IMR-90 (cell line): ENCODE results near the gene MYCBPAP. TPM values are rescaled to one million over a fixed set of nuclear protein-coding genes. Genes with fewer than 3 reads are reported as not detected.
A peak's percentile ranks its signal among the peaks of the same experiment; 100 is the strongest.

Experiments
- ATAC-seq: fragments of 200-7000 bp; cut with Tn5 transposase; 2 replicates; pipeline ENCODE4 v1.9.1; 2020; ENCODE audit warnings: low read depth, mild to moderate bottlenecking, moderate library complexity
- BruUV-seq: library from RNA; stranded (reverse); fragments of 400-500 nt; replicated peaks from 2 replicates; lab custom pipeline; 2021; lab: Mats Ljungman, UMichigan
- CTCF ChIA-PET: fragments of 300-600 bp; formaldehyde crosslinking; extraction: SDS; loops from one replicate; lab custom pipeline; 2021; ENCODE audit warnings: antibody characterized with exemption; lab: Yijun Ruan, JAX
- POLR2A ChIA-PET: fragments of 300-600 bp; sonication (Branson Sonifier 250); formaldehyde crosslinking; loops from one replicate; lab custom pipeline; 2022; ENCODE audit warnings: antibody characterized with exemption; ENCODE audit not compliant: unreplicated experiment; lab: Charles Lee
- DNase-seq: peaks from one replicate; pipeline ENCODE4 v3.0.0; 2013
- H2AFZ ChIP-seq: replicated peaks from 2 replicates; pipeline ENCODE3; 2013; ENCODE audit warnings: low read length, mild to moderate bottlenecking; ENCODE audit not compliant: poor library complexity
- H2AK5ac ChIP-seq: 2 replicates; pipeline ENCODE4 v1.6.1; 2013; ENCODE audit warnings: low read depth, low read length, inconsistent platforms
- H2AK9ac ChIP-seq: replicated peaks from 2 replicates; pipeline ENCODE3; 2013; ENCODE audit warnings: mild to moderate bottlenecking, low read depth, low read length, moderate library complexity; ENCODE audit not compliant: poor library complexity
- H2BK120ac ChIP-seq: 2 replicates; pipeline ENCODE4 v1.6.1; 2013; ENCODE audit warnings: low read depth, low read length, inconsistent platforms
- H2BK15ac ChIP-seq: 3 replicates; pipeline ENCODE4 v1.6.1; 2013; ENCODE audit warnings: low read depth, low read length, inconsistent platforms
- H2BK20ac ChIP-seq: 2 replicates; pipeline ENCODE4 v1.6.1; 2013; ENCODE audit warnings: low read depth, mild to moderate bottlenecking, inconsistent platforms, low read length, moderate library complexity
- H2BK5ac ChIP-seq: 2 replicates; pipeline ENCODE4 v1.6.1; 2013; ENCODE audit warnings: mild to moderate bottlenecking, low read depth, low read length, inconsistent platforms; ENCODE audit not compliant: poor library complexity, severe bottlenecking
- H3K14ac ChIP-seq: replicated peaks from 2 replicates; pipeline ENCODE4 v1.6.1; 2013; ENCODE audit warnings: low read depth, low read length, inconsistent platforms
- H3K18ac ChIP-seq: 2 replicates; pipeline ENCODE4 v1.6.1; 2013; ENCODE audit warnings: low read depth, low read length, control low read depth
- H3K23ac ChIP-seq: 2 replicates; pipeline ENCODE4 v1.6.1; 2013; ENCODE audit warnings: low read depth, low read length, inconsistent platforms
- H3K27ac ChIP-seq: 2 replicates; pipeline ENCODE4 v1.5.1; 2013; ENCODE audit warnings: mild to moderate bottlenecking, control low read depth, low read length; ENCODE audit not compliant: insufficient read depth
- H3K27me3 ChIP-seq: 2 replicates; pipeline ENCODE4 v1.6.1; 2013; ENCODE audit warnings: low read length; ENCODE audit not compliant: control insufficient read depth, insufficient read depth
- H3K36me3 ChIP-seq: 2 replicates; pipeline ENCODE4 v1.6.1; 2013; ENCODE audit warnings: low read length, mixed read lengths; ENCODE audit not compliant: control insufficient read depth, insufficient read depth
- H3K4ac ChIP-seq: 2 replicates; pipeline ENCODE4 v1.6.1; 2013; ENCODE audit warnings: low read depth, low read length, inconsistent platforms
- H3K4me1 ChIP-seq: 2 replicates; pipeline ENCODE4 v1.6.1; 2013; ENCODE audit warnings: low read length, mixed read lengths; ENCODE audit not compliant: control insufficient read depth, insufficient read depth
- H3K4me2 ChIP-seq: 2 replicates; pipeline ENCODE4 v1.6.1; 2013; ENCODE audit warnings: low read depth, mild to moderate bottlenecking, control low read depth, low read length, moderate library complexity
- H3K4me3 ChIP-seq: 2 replicates; pipeline ENCODE4 v1.5.1; 2013; ENCODE audit warnings: low read depth, mild to moderate bottlenecking, control low read depth, low read length, moderate library complexity; ENCODE audit not compliant: insufficient read depth
- H3K56ac ChIP-seq: 2 replicates; pipeline ENCODE4 v1.6.1; 2013; ENCODE audit warnings: low read length, inconsistent platforms; ENCODE audit not compliant: insufficient read depth; ENCODE audit errors: extremely low read depth
- H3K79me1 ChIP-seq, 2 experiments: 2 replicates each; pipeline ENCODE4 v1.6.1; 2013; ENCODE audit warnings: low read length in 2 of 2, inconsistent platforms in 1 of 2, low read depth in 1 of 2
- H3K9ac ChIP-seq: 2 replicates; pipeline ENCODE4 v1.6.1; 2013; ENCODE audit warnings: low read depth, low read length, control low read depth
- H3K9me1 ChIP-seq: 2 replicates; pipeline ENCODE4 v1.6.1; 2013; ENCODE audit warnings: low read length, inconsistent platforms; ENCODE audit not compliant: insufficient read depth
- H3K9me3 ChIP-seq: 2 replicates; pipeline ENCODE4 v1.6.1; 2013; ENCODE audit warnings: low read length; ENCODE audit not compliant: control insufficient read depth, insufficient read depth
- H4K20me1 ChIP-seq: 2 replicates; pipeline ENCODE4 v1.6.1; 2013; ENCODE audit warnings: low read length, inconsistent platforms; ENCODE audit not compliant: insufficient read depth
- H4K5ac ChIP-seq: 2 replicates; pipeline ENCODE4 v1.6.1; 2013; ENCODE audit warnings: mild to moderate bottlenecking, low read depth, low read length, control low read depth
- H4K8ac ChIP-seq, 2 experiments: 2 replicates each; pipeline ENCODE4 v1.6.1; 2013; ENCODE audit warnings: low read depth in 2 of 2, low read length in 2 of 2, control low read depth in 1 of 2, inconsistent platforms in 1 of 2
- H4K91ac ChIP-seq: 2 replicates; pipeline ENCODE4 v1.6.1; 2013; ENCODE audit warnings: low read depth, low read length, inconsistent platforms; ENCODE audit not compliant: insufficient read depth
- BHLHE40 ChIP-seq: fragments of 150-350 bp; IDR thresholded peaks from 2 replicates; pipeline ENCODE4 v1.6.1; 2016; ENCODE audit warnings: mild to moderate bottlenecking, low read depth, low read length
- CEBPB ChIP-seq: IDR thresholded peaks from 2 replicates; pipeline ENCODE4 v1.6.1; 2012; ENCODE audit warnings: low read depth, low read length, improper control_type of control experiment
- CHD1 ChIP-seq: IDR thresholded peaks from 2 replicates; pipeline ENCODE4 v1.6.1; 2012; ENCODE audit warnings: low read depth, low read length, improper control_type of control experiment
- CTCF ChIP-seq: conservative IDR thresholded peaks from 2 replicates; pipeline ENCODE4 v1.5.1; 2012; ENCODE audit warnings: mild to moderate bottlenecking, low read depth, low read length, improper control_type of control experiment
- FOS ChIP-seq: fragments of 150-350 bp; IDR thresholded peaks from 2 replicates; pipeline ENCODE4 v1.6.1; 2016; ENCODE audit warnings: low read depth, low read length
- MAFK ChIP-seq: IDR thresholded peaks from 2 replicates; pipeline ENCODE4 v1.6.1; 2012; ENCODE audit warnings: low read depth, low read length, improper control_type of control experiment
- MAZ ChIP-seq: IDR thresholded peaks from 2 replicates; pipeline ENCODE4 v1.6.1; 2012; ENCODE audit warnings: low read depth, mild to moderate bottlenecking, low read length, improper control_type of control experiment, moderate library complexity, borderline replicate concordance
- MXI1 ChIP-seq: IDR thresholded peaks from 2 replicates; pipeline ENCODE4 v1.6.1; 2012; ENCODE audit warnings: low read depth, mild to moderate bottlenecking, low read length, moderate library complexity, borderline replicate concordance
- NFE2L2 ChIP-seq: fragments of 150-350 bp; IDR thresholded peaks from 2 replicates; pipeline ENCODE4 v1.6.1; 2016; ENCODE audit warnings: low read depth, mild to moderate bottlenecking, low read length
- POLR2A ChIP-seq: IDR thresholded peaks from 2 replicates; pipeline ENCODE4 v1.6.1; 2012; ENCODE audit warnings: mild to moderate bottlenecking, low read depth, low read length
- RAD21 ChIP-seq: IDR thresholded peaks from 2 replicates; pipeline ENCODE4 v1.6.1; 2012; ENCODE audit warnings: low read length, improper control_type of control experiment
- RCOR1 ChIP-seq: IDR thresholded peaks from 2 replicates; pipeline ENCODE4 v1.6.1; 2012; ENCODE audit warnings: mild to moderate bottlenecking, low read length, improper control_type of control experiment; ENCODE audit not compliant: insufficient replicate concordance
- RFX5 ChIP-seq: IDR thresholded peaks from 2 replicates; pipeline ENCODE4 v1.8.0; 2012; ENCODE audit warnings: low read depth, mild to moderate bottlenecking, low read length, moderate library complexity
- SMC3 ChIP-seq: fragments of 150-350 bp; IDR thresholded peaks from 2 replicates; pipeline ENCODE4 v1.6.1; 2016; ENCODE audit warnings: low read depth, mild to moderate bottlenecking, antibody characterized with exemption, low read length, moderate library complexity
- WGBS, 2 experiments: methylation state at CpG; one replicate each; pipeline versions ENCODE4 v1.1.5 to v1.1.7; 2013; ENCODE audit warnings: missing lambda C conversion rate in 2 of 2; ENCODE audit not compliant: insufficient read length in 1 of 2; ENCODE audit errors: extremely low coverage in 2 of 2; 5-methylcytosine and 5-hydroxymethylcytosine counted together
- dilution Hi-C: fragments of 300-500 bp; cut with HindIII; formaldehyde crosslinking; loops from one replicate; pipeline ENCODE4 v1.14.3; 2018; ENCODE audit warnings: low sequenced_read_pairs; ENCODE audit not compliant: unreplicated experiment
- in situ Hi-C: fragments of 300-500 bp; cut with MboI; formaldehyde crosslinking; loops from 3 replicates; pipeline ENCODE4 v1.14.3; 2019; ENCODE audit warnings: low sequenced_read_pairs, inconsistent platforms, mixed read lengths
- intact Hi-C: fragments of 100-400 bp; cut with micrococcal nuclease; formaldehyde crosslinking; loops from 2 replicates; pipeline ENCODE4 v1.10.0; 2022
- polyA plus RNA-seq, 3 experiments: library from polyadenylated mRNA; depleted of rRNA; stranded (reverse); fragments of >200 nt; gene quantifications; 2 replicates each; pipeline ENCODE4 v1.2.3, GENCODE V29; 2012; ENCODE audit warnings: low replicate concordance in 1 of 3
- total RNA-seq: library from RNA; depleted of rRNA; stranded (reverse); fragments of >200 nt; gene quantifications from 2 replicates; pipeline ENCODE4 v1.2.3, GENCODE V29; 2012
- TF ChIP-seq, protein P1 (sequence below): fragments of 150-350 bp; IDR thresholded peaks from 2 replicates; pipeline ENCODE4 v1.6.1; 2016; ENCODE audit warnings: low read depth, mild to moderate bottlenecking, low read length, moderate library complexity, borderline replicate concordance
- TF ChIP-seq, protein P2 (sequence below): fragments of 150-350 bp; IDR thresholded peaks from 2 replicates; pipeline ENCODE4 v1.6.1; 2017; ENCODE audit warnings: mild to moderate bottlenecking, antibody characterized with exemption, low read length, low read depth

Gene MYCBPAP
- total and polyA plus RNA-seq, 2 of the 4 experiments (the other 2 are of a cell fraction) = 0.17 to 0.18 TPM

- Histone ChIP-seq H3K27ac (no peak overlapping the region), H4K20me1 (no peaks in the 10 kb centered on the region), H3K4me1 (no peaks in the 10 kb centered on the region), H3K36me3 (no peaks in the 10 kb centered on the region), H3K56ac (no peak overlapping the region), H2BK20ac (no peak overlapping the region), H2BK15ac (no peak overlapping the region), H2BK120ac (no peak overlapping the region), H3K79me1 (no peaks in the 10 kb centered on the region), H3K4me2 (no peak overlapping the region), H2AK5ac (no peak overlapping the region), H3K23ac (0 out of 2 replicates have a peak overlapping the region, but pooled peaks have one; percentile 40), H3K27me3 (peaks cover 20% of the 10 kb centered on the region), H4K91ac (no peak overlapping the region), H2AFZ (no peak overlapping the region), H4K5ac (no peak overlapping the region), H4K8ac (no peak overlapping the region), H3K14ac (no peak overlapping the region), H3K9me1 (no peaks in the 10 kb centered on the region), H3K18ac (no peak overlapping the region), H3K4ac (no peak overlapping the region), H3K9ac (no peak overlapping the region), H2AK9ac (no peak overlapping the region), H3K9me3 (no peaks in the 10 kb centered on the region), H3K4me3 (no peak overlapping the region), H2BK5ac (no peak overlapping the region)
- DNase-seq = no peak
- in situ Hi-C loops = no loop called here
- POLR2A ChIA-PET = no interaction called here
- CTCF ChIA-PET = no interaction called here
- 0 out of 2 replicates have a peak, but pooled peaks have one; percentile 25 for ATAC-seq
- no TSS peak for BruUV-seq
- intact Hi-C loops = no loop called here
- no CpG with 5 or more reads among the region's 2 CpGs for WGBS, 2 experiments
- TF ChIP-seq SMC3 (no peak), CTCF (no peak), BHLHE40 (no peak), NFE2L2 (no peak), RAD21 (no peak), MXI1 (no peak), RFX5 (no peak), CHD1 (no peak), FOS (no peak), CEBPB (no peak), MAFK (no peak), POLR2A (no peak), RCOR1 (no peak), MAZ (no peak)
- TF ChIP-seq, protein P1, sequence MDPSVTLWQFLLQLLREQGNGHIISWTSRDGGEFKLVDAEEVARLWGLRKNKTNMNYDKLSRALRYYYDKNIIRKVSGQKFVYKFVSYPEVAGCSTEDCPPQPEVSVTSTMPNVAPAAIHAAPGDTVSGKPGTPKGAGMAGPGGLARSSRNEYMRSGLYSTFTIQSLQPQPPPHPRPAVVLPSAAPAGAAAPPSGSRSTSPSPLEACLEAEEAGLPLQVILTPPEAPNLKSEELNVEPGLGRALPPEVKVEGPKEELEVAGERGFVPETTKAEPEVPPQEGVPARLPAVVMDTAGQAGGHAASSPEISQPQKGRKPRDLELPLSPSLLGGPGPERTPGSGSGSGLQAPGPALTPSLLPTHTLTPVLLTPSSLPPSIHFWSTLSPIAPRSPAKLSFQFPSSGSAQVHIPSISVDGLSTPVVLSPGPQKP = no peak
- TF ChIP-seq, protein P2, sequence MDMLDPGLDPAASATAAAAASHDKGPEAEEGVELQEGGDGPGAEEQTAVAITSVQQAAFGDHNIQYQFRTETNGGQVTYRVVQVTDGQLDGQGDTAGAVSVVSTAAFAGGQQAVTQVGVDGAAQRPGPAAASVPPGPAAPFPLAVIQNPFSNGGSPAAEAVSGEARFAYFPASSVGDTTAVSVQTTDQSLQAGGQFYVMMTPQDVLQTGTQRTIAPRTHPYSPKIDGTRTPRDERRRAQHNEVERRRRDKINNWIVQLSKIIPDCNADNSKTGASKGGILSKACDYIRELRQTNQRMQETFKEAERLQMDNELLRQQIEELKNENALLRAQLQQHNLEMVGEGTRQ = no peak
- dilution Hi-C loops = no loop called here
These were observed 12.2 kb downstream of the MYCBPAP start for GRCh38 chr17:50520483-50520882.
